Cardiac fibroblast (primary cell): ENCODE results near the gene BTN1A1.

Experiments
- DNase-seq, 2 donors: peaks; one replicate each; pipeline versions ENCODE4 v3.0.0 to v3.0.0-alpha.2; 2010; ENCODE audit warnings: low read depth in 2 of 2
- H3K4me3 ChIP-seq, 2 donors: replicated peaks in 1 of 2; 1 replicate in 1 of 2; 2 replicates in 1 of 2; pipeline ENCODE4 v1.5.1; 2011; ENCODE audit warnings: low read depth in 2 of 2, low read length in 2 of 2, mild to moderate bottlenecking in 2 of 2, moderate library complexity in 1 of 2
- CTCF ChIP-seq: IDR thresholded peaks from one replicate; pipeline ENCODE4 v1.5.1; 2011; ENCODE audit warnings: low read depth, mild to moderate bottlenecking, low read length, inconsistent platforms

Gene BTN1A1

GRCh38 chr6:26476896-26477295 lies 23.2 kb upstream of the BTN1A1 start:
- H3K4me3 ChIP-seq = no peak overlapping the region
- no peak for TF ChIP-seq CTCF
- DNase-seq = no peak

DNA sequence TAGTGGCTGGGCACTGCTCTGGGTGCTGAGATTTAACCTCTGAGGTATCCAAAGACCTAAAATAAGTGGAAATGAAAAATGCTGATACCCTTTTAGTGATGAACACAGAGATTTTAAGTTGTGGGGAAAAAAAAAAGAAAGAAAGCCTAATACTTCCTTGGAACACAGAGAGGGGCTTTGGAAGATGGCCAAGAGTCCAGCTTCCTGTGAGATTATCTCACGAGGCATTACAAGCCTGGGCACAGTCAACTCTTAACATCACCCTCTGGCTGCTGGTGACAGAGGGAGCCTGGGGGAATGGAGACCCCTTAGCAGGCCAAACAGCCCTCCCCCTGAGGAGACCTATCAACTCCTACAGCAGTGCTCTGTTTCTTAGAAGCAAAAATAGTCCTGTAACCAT lies 22.7 kb upstream of the BTN1A1 start:
- no peak overlapping the region for H3K4me3 ChIP-seq
- TF ChIP-seq CTCF = no peak
- peak in 1 of 2 donors; percentile 26 for DNase-seq

DNA sequence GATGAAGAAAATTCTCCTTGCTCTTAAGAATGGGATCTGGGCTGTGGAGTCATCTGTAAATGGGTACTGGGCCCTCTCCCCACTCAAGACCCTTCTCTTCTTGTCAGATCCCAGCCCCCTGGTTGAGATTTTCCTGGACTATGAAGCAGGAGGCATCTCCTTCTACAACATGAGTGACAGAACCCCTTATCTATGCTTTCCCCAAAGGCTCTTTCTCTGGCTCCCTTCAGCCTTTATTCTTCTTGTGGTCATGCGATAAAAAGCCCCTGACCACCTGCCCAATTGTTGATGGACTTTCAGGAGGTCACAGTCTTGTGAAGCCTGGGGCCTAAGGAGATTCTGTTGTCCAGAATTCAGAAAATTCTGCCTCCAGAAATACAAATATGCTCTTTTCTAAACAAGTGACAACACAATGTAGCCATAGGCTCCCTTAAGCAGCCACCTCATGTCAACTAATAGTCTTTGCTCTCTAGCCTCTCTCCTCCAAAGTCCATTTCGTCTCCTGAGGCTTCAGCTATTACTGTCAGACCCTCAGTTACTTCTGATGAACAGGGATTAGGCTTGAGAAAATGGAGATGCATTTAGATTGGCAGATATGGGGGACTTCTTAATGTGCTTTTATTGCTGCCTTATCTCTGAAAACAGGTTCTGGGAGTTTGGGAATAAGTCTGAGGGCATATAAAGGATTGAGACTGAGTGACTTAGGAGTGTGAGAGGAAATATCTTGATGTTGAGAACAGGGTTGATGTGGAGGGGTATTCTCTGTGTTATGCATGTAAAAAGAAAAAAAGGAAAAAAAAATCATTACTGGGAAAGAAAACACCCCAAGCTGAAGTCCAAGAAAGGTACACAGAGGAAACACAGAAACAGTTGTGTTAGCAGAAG lies 21.8 kb upstream of the BTN1A1 start:
- TF ChIP-seq CTCF = no peak
- DNase-seq = no peak
- H3K4me3 ChIP-seq = no peak overlapping the region

DNA sequence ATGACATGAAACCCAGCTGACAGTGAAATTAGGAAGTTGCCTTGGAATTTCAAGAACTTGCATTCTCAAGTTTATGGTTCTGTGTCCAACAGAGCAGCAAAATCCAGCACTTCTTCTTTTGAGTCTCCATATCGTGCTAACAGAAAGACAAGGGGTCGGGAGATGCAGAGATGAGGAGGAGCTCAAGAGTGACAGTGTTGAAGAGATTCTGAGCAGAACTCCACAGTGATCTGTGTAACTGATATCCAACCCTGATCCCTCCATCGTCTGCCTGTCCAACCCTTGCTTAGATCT lies 21.2 kb upstream of the BTN1A1 start:
- H3K4me3 ChIP-seq = no peak overlapping the region
- TF ChIP-seq CTCF = no peak
- DNase-seq = no peak

DNA sequence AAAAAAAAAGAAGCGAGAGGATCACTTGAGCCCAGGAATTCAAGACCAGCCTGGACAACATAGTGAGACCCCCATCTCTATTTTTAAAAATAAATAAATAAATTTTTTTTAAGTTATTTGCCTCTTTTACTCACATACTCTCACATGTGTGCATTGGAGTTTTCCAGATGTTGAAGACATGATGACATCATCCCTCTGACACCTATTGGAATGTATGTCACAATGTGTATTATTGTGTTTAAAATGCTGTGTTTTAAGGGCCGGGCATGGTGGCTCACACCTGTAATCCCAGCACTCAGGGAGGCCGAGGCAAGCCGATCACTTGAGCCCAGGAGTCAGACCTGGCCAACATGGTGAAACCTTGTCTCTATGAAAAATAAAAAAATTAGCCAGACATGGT lies 17.8 kb upstream of the BTN1A1 start:
- DNase-seq = no peak
- no peak for TF ChIP-seq CTCF
- H3K4me3 ChIP-seq = no peak overlapping the region

GRCh38 chr6:26483727-26484126 lies 16.4 kb upstream of the BTN1A1 start:
- TF ChIP-seq CTCF = no peak
- no peak overlapping the region for H3K4me3 ChIP-seq
- DNase-seq = no peak

DNA sequence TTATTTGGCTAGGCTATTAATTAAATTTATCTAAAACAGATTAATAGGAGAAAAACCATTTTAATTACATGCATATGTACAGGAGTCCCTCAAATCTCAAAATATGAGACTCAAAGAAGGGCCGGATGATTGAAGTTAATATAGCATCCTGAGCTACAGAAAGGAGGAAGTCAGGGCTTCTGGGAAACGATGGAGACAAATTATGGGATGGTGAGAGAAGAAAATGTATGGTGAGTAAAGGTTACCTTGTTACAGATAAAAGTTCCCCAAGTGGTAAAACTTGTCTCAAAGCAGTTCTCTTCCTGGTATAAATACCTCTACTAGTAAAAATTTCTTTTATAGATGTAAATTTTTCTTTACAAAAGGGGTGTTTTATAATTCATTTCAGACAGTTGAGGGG lies 15.9 kb upstream of the BTN1A1 start:
- no peak overlapping the region for H3K4me3 ChIP-seq
- DNase-seq = no peak
- TF ChIP-seq CTCF = no peak
